Measurements from ENCODE around the gene CD58.

The CD58 gene

DNA sequence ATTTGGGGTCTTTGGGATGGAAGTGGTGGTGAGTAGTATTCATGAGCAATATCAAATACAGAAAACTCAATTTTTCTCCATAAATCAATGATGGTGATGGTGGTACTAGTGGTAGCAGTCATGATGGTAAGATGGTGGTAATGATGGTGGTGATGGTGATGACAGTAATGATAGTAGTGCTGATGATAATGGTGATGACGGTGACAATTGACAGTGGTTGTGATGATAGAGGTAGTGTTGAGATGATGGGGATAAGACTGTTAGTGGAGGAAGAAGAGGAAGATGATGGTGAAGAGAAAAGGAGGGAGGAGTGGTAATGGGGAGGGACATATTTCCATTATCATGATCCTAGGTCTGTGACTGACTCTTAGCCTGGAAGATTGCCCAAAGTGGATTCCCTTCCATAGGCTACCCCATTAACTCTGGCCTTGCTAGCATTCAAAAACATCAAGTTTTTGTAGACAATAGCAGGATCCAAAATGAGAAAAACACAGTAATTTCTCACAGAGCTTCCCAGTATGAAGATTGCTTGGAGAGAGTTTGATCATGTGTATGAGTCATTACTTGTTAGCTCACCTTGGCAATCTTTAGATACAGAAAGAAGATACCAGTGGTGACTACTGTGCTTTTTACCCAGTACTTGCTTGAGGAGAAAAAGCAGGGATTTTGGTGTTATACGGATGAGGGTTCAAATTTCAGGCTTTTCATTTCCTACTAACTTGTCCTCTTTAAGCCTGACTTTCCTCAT lies 103.8 kb downstream of the CD58 start:
- DNase-seq (ENCODE audit: extremely low read depth, low read depth) = no peak
- TF ChIP-seq, protein P1, sequence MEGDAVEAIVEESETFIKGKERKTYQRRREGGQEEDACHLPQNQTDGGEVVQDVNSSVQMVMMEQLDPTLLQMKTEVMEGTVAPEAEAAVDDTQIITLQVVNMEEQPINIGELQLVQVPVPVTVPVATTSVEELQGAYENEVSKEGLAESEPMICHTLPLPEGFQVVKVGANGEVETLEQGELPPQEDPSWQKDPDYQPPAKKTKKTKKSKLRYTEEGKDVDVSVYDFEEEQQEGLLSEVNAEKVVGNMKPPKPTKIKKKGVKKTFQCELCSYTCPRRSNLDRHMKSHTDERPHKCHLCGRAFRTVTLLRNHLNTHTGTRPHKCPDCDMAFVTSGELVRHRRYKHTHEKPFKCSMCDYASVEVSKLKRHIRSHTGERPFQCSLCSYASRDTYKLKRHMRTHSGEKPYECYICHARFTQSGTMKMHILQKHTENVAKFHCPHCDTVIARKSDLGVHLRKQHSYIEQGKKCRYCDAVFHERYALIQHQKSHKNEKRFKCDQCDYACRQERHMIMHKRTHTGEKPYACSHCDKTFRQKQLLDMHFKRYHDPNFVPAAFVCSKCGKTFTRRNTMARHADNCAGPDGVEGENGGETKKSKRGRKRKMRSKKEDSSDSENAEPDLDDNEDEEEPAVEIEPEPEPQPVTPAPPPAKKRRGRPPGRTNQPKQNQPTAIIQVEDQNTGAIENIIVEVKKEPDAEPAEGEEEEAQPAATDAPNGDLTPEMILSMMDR (IDR thresholded peaks at IDR 0.05; ENCODE audit: low read depth, low read length, missing control alignments) = no peak

DNA sequence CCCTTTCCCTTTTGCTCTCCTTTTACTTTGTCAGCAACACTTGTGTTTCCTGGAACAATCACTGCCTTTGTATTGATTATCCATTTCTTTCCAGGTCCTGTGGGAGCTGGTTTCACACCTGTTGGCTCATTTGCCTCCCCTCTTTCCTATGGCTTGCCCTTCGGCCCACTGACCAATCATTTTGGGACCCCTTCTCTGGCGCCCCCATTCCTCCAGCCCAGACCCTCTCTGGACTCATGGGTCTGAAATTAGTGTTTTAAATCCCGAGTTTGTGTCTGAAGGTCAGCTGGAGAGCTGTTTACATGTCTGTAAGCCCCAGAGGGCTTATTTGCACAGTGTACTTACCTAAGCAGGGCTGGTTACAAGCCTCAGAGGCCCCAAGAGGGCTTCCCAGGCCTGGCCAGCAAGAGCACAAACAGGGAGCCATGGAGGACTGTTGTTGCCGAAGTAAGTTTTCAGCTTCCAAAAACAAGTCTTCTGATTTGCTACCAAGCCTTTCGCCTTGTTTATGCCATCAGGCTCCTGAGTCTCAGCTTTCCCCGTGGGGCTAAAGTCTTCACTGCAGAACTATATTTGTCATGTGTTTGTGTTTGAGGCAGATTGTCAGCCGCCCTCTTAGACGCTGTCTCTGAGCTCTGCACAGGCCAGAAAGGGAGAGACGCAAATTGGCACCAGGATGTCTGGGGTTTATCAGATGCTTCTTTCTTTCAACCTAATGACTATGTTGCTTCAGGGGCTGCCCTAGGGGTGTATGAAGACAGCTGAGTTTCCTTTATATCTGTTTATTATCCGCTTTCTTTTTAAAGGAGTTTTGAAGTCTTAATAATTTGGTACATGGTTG lies 104.8 kb downstream of the CD58 start:
- TF ChIP-seq, protein P1 (IDR thresholded peaks at IDR 0.05; ENCODE audit: low read depth, low read length, missing control alignments) = no peak
- no peak for DNase-seq (ENCODE audit: extremely low read depth, low read depth)
- H3K4me3 ChIP-seq (replicated peaks; ENCODE audit: low read depth, low read length) = no peak overlapping the region

More for the DNA sequence above, 103.8 kb downstream of the CD58 start:
- H3K4me3 ChIP-seq (replicated peaks; ENCODE audit: low read depth, low read length) = no peak overlapping the region

DNA sequence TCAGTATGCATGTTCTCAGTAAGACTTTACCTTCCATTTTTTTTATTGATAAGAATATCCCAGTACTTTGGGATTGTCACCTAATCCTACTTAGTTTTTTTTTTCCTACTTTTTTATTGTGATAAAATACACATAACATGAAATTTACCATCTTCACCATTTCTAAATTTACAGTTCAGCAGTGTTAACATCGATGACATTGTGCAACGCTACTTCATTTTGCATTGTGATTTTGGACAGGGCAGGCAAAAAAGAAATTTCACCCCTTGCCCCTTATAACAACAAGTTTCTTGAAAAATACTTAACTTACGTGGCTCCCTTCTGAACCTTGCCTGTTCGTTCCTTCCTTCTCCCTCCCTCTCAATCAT lies 105.4 kb downstream of the CD58 start:
- H3K4me3 ChIP-seq (replicated peaks; ENCODE audit: low read depth, low read length) = no peak overlapping the region
- no peak for DNase-seq (ENCODE audit: extremely low read depth, low read depth)
- TF ChIP-seq, protein P1 (IDR thresholded peaks at IDR 0.05; ENCODE audit: low read depth, low read length, missing control alignments) = no peak
